Ishikawa (cell line): Measurements from ENCODE around the gene CERK.
A peak's percentile ranks its signal among the peaks of the same experiment; 100 is the strongest.

ENCODE experiments used
- CEBPB ChIP-seq: IDR thresholded peaks from 2 replicates; pipeline ENCODE4 v1.6.1; 2012
- CREB1 ChIP-seq: IDR thresholded peaks from 2 replicates; pipeline ENCODE4 v1.6.1; 2012; ENCODE audit warnings: low read depth
- EGR1 ChIP-seq: IDR thresholded peaks from 2 replicates; pipeline ENCODE4 v1.6.1; 2012
- EP300 ChIP-seq: IDR thresholded peaks from 2 replicates; pipeline ENCODE4 v1.6.1; 2012; ENCODE audit warnings: borderline replicate concordance
- FOXM1 ChIP-seq: IDR thresholded peaks from 2 replicates; pipeline ENCODE4 v1.6.1; 2012; ENCODE audit warnings: low read depth, borderline replicate concordance
- MAX ChIP-seq: IDR thresholded peaks from 2 replicates; pipeline ENCODE4 v1.6.1; 2012
- NFIC ChIP-seq: IDR thresholded peaks from 2 replicates; pipeline ENCODE4 v1.6.1; 2012
- RAD21 ChIP-seq: IDR thresholded peaks from 2 replicates; pipeline ENCODE4 v1.6.1; 2012; ENCODE audit warnings: low read depth
- REST ChIP-seq: IDR thresholded peaks from 2 replicates; pipeline ENCODE4 v1.6.1; 2012; ENCODE audit warnings: low read depth, mild to moderate bottlenecking
- TAF1 ChIP-seq: IDR thresholded peaks from 2 replicates; pipeline ENCODE4 v1.6.1; 2012; ENCODE audit warnings: low read depth, mild to moderate bottlenecking
- TCF12 ChIP-seq: IDR thresholded peaks from 2 replicates; pipeline ENCODE4 v1.6.1; 2012; ENCODE audit warnings: low read depth
- TEAD4 ChIP-seq: IDR thresholded peaks from 2 replicates; pipeline ENCODE4 v1.6.1; 2012
- USF1 ChIP-seq: IDR thresholded peaks from 2 replicates; pipeline ENCODE4 v1.6.1; 2012
- YY1 ChIP-seq: IDR thresholded peaks from 2 replicates; pipeline ENCODE4 v1.6.1; 2012; ENCODE audit warnings: low read depth
- ZBTB7A ChIP-seq: IDR thresholded peaks from 2 replicates; pipeline ENCODE4 v1.6.1; 2012; ENCODE audit warnings: low read depth

The CERK gene

GRCh38 chr22:46752988-46753310 lies 14.9 kb upstream of the CERK start:
- no peak for TF ChIP-seq REST
- TF ChIP-seq TCF12: no peak
- no peak for TF ChIP-seq EP300
- TF ChIP-seq USF1: no peak
- no peak for TF ChIP-seq ZBTB7A
- no peak for TF ChIP-seq TAF1
- no peak for TF ChIP-seq MAX
- no peak for TF ChIP-seq TEAD4
- no peak for TF ChIP-seq EGR1

GRCh38 chr22:46752286-46752987 lies 14.4 kb upstream of the CERK start:
- TF ChIP-seq EP300: no peak
- no peak for TF ChIP-seq NFIC

GRCh38 chr22:46750863-46751443 lies 12.9 kb upstream of the CERK start:
- peak; percentile 87 for TF ChIP-seq NFIC
- 0 out of 2 replicates have a peak, but pooled peaks have one; percentile 19 for TF ChIP-seq ZBTB7A
- peak; percentile 5; the same call in 1 of the 2 replicates for TF ChIP-seq MAX
- peak; percentile 79 for TF ChIP-seq TCF12
- no peak; the same call in 1 of the 2 replicates for TF ChIP-seq RAD21
- TF ChIP-seq EP300: peak; percentile 58; the same call in 1 of the 2 replicates
- TF ChIP-seq CREB1: no peak

GRCh38 chr22:46750530-46750800 lies 12.4 kb upstream of the CERK start:
- TF ChIP-seq NFIC (no peak), ZBTB7A (peak; percentile 45; the same call in 1 of the 2 replicates), FOXM1 (no peak), MAX (peak; percentile 24; the same call in 1 of the 2 replicates)

- TF ChIP-seq EP300: peak; percentile 66
- TF ChIP-seq NFIC: peak; percentile 33; the same call in 1 of the 2 replicates
- TF ChIP-seq YY1: no peak
- no peak for TF ChIP-seq EGR1
- TF ChIP-seq TEAD4: peak; percentile 52; the same call in 1 of the 2 replicates
- 0 out of 2 replicates have a peak, but pooled peaks have one; percentile 60 for TF ChIP-seq TCF12
- TF ChIP-seq REST: no peak
- no peak for TF ChIP-seq TAF1
- no peak for TF ChIP-seq FOXM1
- TF ChIP-seq CEBPB: no peak
- TF ChIP-seq RAD21: 0 out of 2 replicates have a peak, but pooled peaks have one; percentile 2
Measured at GRCh38 chr22:46749682-46750529, 11.9 kb upstream of the CERK start.
